Uterus (tissue), 4 donors: ENCODE results near the gene ZNF783. TPM values are rescaled to one million over a fixed set of nuclear protein-coding genes. Genes with fewer than 3 reads are reported as not detected.
"Not testable (repeated sequence)": the region's sequence is repeated elsewhere in the genome, so short reads cannot be mapped to it uniquely, and the experiment has no call there.

Experiments used
- DNase-seq, 2 donors: peaks; one replicate each; pipeline ENCODE4 v3.0.0-alpha.2; 2019 to 2020
- H3K27ac ChIP-seq, 2 donors: fragments of 200-600 bp; sonication (generic); 1 replicate in 1 of 2; 2 replicates in 1 of 2; pipeline ENCODE4 v1.5.1; 2016 to 2018
- H3K27me3 ChIP-seq, 2 donors: fragments of 200-600 bp; sonication (generic); one replicate each; pipeline ENCODE4 v1.5.1; 2018 to 2019; ENCODE audit warnings: control low read depth in 1 of 2
- H3K36me3 ChIP-seq, 2 donors: fragments of 200-600 bp; sonication (generic); one replicate each; pipeline ENCODE4 v1.5.1; 2019; ENCODE audit warnings: control low read depth in 1 of 2
- H3K4me1 ChIP-seq, 2 donors: fragments of 200-600 bp; sonication (generic); one replicate each; pipeline ENCODE4 v1.5.1; 2018 to 2019; ENCODE audit warnings: control low read depth in 1 of 2
- H3K4me3 ChIP-seq, 2 donors: fragments of 200-600 bp; sonication (generic); 1 replicate in 1 of 2; 2 replicates in 1 of 2; pipeline ENCODE4 v1.5.1; 2018 to 2019; ENCODE audit warnings: mild to moderate bottlenecking in 1 of 2
- H3K9me3 ChIP-seq, 2 donors: fragments of 200-600 bp; sonication (generic); one replicate each; pipeline ENCODE4 v1.5.1; 2019; ENCODE audit warnings: control low read depth in 1 of 2
- CTCF ChIP-seq, 4 experiments: fragments of 200-600 bp in 2 of 4; fragments of 450-650 bp in 2 of 4; sonication (generic) in 2 of 4; IDR thresholded peaks; one replicate each; pipeline ENCODE4 v1.5.1; 2016 to 2019; ENCODE audit warnings: antibody characterized with exemption in 4 of 4, mild to moderate bottlenecking in 2 of 4, moderate library complexity in 1 of 4
- POLR2A ChIP-seq, 2 donors: fragments of 450-650 bp; IDR thresholded peaks; one replicate each; pipeline ENCODE4 v1.6.1; 2016; ENCODE audit warnings: antibody characterized with exemption in 2 of 2, mild to moderate bottlenecking in 1 of 2, moderate library complexity in 1 of 2
- intact Hi-C: fragments of 100-400 bp; cut with DNase I; formaldehyde crosslinking; loops from one replicate; pipeline ENCODE4 v1.15.1; 2023; ENCODE audit warnings: low total_unique reads
- total RNA-seq, 4 donors: library from RNA; depleted of rRNA in 3 of 4; stranded (reverse); fragments of >200 nt in 3 of 4; gene quantifications; one replicate each; pipeline versions ENCODE4 v1.1.0 to v1.2.4, GENCODE V29; 2014 to 2023
- donor health status: DM: yes; HTN: yes; CAD: no.

Gene ZNF783
- total RNA-seq, 4 donors from 2014 or later, result 2.6 to 26.7 (median 19.3) TPM

- intact Hi-C loops, result no loop called here
- no peak for TF ChIP-seq CTCF (IDR thresholded peaks at IDR 0.05)
- TF ChIP-seq POLR2A (IDR thresholded peaks at IDR 0.05), result no peak
- Histone ChIP-seq H3K9me3 (no peaks in the 10 kb centered on the region), H3K27me3 (no peaks in the 10 kb centered on the region), H3K4me3 (no peak overlapping the region), H3K36me3 (no peaks in the 10 kb centered on the region), H3K27ac (no peak overlapping the region), H3K4me1 (no peaks in the 10 kb centered on the region)
- DNase-seq, result no peak
Measured at GRCh38 chr7:149317986-149318672, 56.1 kb downstream of the ZNF783 start.

DNA sequence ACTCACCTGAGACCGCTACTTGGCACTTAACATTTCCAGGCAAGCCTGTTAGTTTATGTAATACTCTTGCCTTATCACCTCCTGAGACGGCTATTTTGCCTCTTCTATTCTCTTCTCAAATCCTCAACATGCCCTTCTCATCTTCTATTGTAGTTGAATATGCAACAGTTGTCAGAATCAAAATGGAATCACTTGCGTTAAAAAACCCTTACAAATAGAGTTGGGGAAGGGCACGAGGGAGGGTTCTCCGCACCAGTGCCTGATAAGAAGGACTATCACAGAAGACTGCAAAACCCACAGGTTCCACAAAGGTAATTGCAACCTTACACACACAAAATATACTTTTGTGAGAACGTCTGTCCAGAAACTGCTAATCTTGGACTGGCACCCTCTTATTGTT lies 57.4 kb downstream of the ZNF783 start:
- Histone ChIP-seq H3K36me3 (no peaks in the 10 kb centered on the region), H3K27me3 (no peaks in the 10 kb centered on the region), H3K4me3 (no peak overlapping the region), H3K4me1 (no peaks in the 10 kb centered on the region), H3K27ac (no peak overlapping the region), H3K9me3 (no peaks in the 10 kb centered on the region)
- no peak for DNase-seq
- no peak for TF ChIP-seq POLR2A (IDR thresholded peaks at IDR 0.05)
- TF ChIP-seq CTCF (IDR thresholded peaks at IDR 0.05), result no peak
- intact Hi-C loops, result no loop called here

GRCh38 chr7:149320313-149321124 lies 58.5 kb downstream of the ZNF783 start:
- intact Hi-C loops, result no loop called here

DNA sequence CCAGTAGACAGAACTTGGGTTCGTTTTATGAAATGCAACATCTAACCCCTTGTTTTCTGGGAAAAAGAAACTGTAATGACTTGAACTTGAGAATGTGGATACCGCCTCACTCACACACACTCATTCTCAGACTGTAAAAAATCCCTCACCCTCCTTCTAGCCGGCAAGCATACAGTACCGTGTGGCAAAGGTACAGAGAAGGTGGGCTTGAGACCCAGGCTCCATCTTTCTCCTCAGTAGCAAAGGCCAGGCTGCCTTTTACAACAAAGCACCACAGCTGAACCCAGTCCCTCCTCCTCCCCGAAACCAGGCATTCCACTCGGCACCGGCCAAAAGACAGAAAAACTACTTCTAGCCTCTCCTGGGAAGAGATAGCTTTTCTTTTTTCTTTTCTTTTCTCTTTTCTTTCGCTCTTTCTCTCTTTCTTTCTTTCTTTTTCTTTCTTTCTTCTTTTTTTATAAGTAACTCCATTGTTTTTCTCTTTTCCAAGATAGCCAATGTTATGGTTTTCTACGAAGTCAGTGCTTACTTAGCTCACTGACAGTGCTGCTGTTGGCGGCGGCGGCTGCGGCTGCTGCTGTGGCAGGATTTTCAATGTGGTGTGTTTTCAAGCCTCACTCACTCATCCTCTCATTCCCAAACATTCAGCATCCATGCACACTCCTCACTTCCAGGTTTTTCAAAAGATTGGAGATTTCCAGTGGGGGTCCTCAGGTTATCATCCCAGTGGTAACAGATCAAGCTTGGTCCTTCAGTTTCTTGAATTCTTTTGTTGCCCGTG lies 59.3 kb downstream of the ZNF783 start:
- H3K9me3 ChIP-seq, H3K36me3 ChIP-seq, H3K27me3 ChIP-seq, intact Hi-C loops, H3K4me1 ChIP-seq, DNase-seq: not testable (repeated sequence)
- H3K4me3 ChIP-seq, result peak overlapping the region in 1 of 2 donors; percentile 28
- peak overlapping the region in 1 of 2 donors; percentile 30 for H3K27ac ChIP-seq

More at GRCh38 chr7:149320313-149321124, 58.5 kb downstream of the ZNF783 start:
- no peaks in the 10 kb centered on the region for H3K4me1 ChIP-seq
- no peak for TF ChIP-seq CTCF (IDR thresholded peaks at IDR 0.05)
- TF ChIP-seq POLR2A (IDR thresholded peaks at IDR 0.05), result no peak
- no peak for DNase-seq
- no peaks in the 10 kb centered on the region for H3K27me3 ChIP-seq
- no peak overlapping the region for H3K4me3 ChIP-seq
- H3K9me3 ChIP-seq, result no peaks in the 10 kb centered on the region
- no peaks in the 10 kb centered on the region for H3K36me3 ChIP-seq
- H3K27ac ChIP-seq, result no peak overlapping the region

DNA sequence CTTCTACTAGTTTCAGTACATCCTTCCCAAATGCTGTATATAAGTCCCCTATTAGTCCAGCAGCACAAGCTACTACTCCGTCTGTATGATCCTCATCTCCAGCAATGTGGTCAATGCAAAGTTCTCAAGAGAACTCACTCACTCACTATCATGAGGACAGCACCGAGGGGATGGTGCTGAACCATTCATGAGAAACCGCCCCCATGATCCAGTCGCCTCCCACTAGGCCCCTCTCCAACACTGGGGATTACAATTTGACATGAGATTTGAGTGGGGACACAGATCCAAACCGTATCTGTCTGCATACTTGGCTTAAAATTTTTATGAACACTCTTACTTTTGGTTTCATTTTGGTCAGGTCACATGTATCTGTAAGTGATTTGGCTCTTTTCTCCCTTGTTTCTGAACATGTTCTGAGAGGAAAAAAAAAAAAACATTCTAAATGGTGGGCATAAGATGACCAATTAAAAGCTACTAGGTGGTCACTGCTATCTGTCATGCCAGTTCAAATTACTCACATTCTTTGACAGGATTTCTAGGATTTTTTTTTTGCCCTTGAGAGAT lies 60.1 kb downstream of the ZNF783 start:
- no peak for DNase-seq
- Histone ChIP-seq H3K27ac (peak overlapping the region in 1 of 2 donors; percentile 30), H3K4me1 (no peaks in the 10 kb centered on the region), H3K36me3 (no peaks in the 10 kb centered on the region), H3K27me3 (no peaks in the 10 kb centered on the region), H3K4me3 (peak overlapping the region in 1 of 2 donors; percentile 28), H3K9me3 (no peaks in the 10 kb centered on the region)
- TF ChIP-seq POLR2A (IDR thresholded peaks at IDR 0.05) (no peak), CTCF (IDR thresholded peaks at IDR 0.05) (no peak)
- intact Hi-C loops, result no loop called here
